HCT116 (cell line): Measurements from ENCODE around the gene IMPA2. TPM values are rescaled to one million over a fixed set of nuclear protein-coding genes. Genes with fewer than 3 reads are reported as not detected.
"Not testable (repeated sequence)": the region's sequence is repeated elsewhere in the genome, so short reads cannot be mapped to it uniquely, and the experiment has no call there.

ENCODE experiments used
- ATAC-seq: fragments of 200-7000 bp; cut with Tn5 transposase; 2 replicates; pipeline ENCODE4 v1.9.1; 2020; ENCODE audit warnings: mild to moderate bottlenecking, moderate library complexity
- BruUV-seq: library from RNA; stranded (reverse); fragments of 400-500 nt; replicated peaks from 2 replicates; lab custom pipeline; 2021; lab: Mats Ljungman, UMichigan
- CTCF ChIA-PET: fragments of 300-600 bp; sonication (Branson Sonifier 250); formaldehyde crosslinking; loops from one replicate; lab custom pipeline; 2021; ENCODE audit warnings: antibody characterized with exemption; lab: Charles Lee
- POLR2A ChIA-PET: fragments of 300-600, 350-600 bp; sonication (Branson Sonifier 250); formaldehyde crosslinking; loops from one replicate; lab custom pipeline; 2021; ENCODE audit warnings: antibody characterized with exemption; lab: Charles Lee
- RAD21 ChIA-PET, 2 experiments: fragments of 300-600 bp; sonication (Branson Sonifier 250); formaldehyde crosslinking; loops; one replicate each; lab custom pipeline; 2023; ENCODE audit warnings: low total read pairs in 2 of 2; ENCODE audit not compliant: uncharacterized antibody in 2 of 2, unreplicated experiment in 2 of 2, low non-redundant PET in 1 of 2; lab: Charles Lee
- DNase-seq: peaks from one replicate; pipeline ENCODE4 v3.0.0-alpha.2; 2010; ENCODE audit warnings: low read depth, low spot score
- H2AFZ ChIP-seq: fragments of 200-600 bp; shearing (Covaris generic), sonication (generic); 2 replicates; pipeline ENCODE4 v1.6.1; 2017; ENCODE audit warnings: low read depth, mixed run types, mixed read lengths, antibody characterized with exemption, low read length; ENCODE audit not compliant: poor library complexity, severe bottlenecking
- H3K27ac ChIP-seq: 2 replicates; pipeline ENCODE4 v1.5.1; 2012; ENCODE audit warnings: low read depth, low read length
- H3K27me3 ChIP-seq: fragments of 200-600 bp; sonication (generic); 2 replicates; pipeline ENCODE4 v1.6.1; 2016; ENCODE audit warnings: mixed run types, low read length, mixed read lengths; ENCODE audit not compliant: insufficient read depth
- H3K36me3 ChIP-seq, 2 experiments: fragments of 200-500 bp in 1 of 2; fragments of 200-600 bp in 1 of 2; sonication (Bioruptor generic) in 1 of 2; sonication (generic) in 1 of 2; 2 replicates each; pipeline versions ENCODE4 v1.5.1 to v1.6.1; 2014 to 2016; ENCODE audit warnings: low read length in 2 of 2, inconsistent platforms in 1 of 2, mixed read lengths in 1 of 2, mixed run types in 1 of 2; ENCODE audit not compliant: insufficient read depth in 2 of 2, control insufficient read depth in 1 of 2
- H3K4me1 ChIP-seq, 2 experiments: fragments of 200-600 bp in 1 of 2; sonication (generic) in 1 of 2; 2 replicates each; pipeline versions ENCODE4 v1.5.1 to v1.6.1; 2012 to 2017; ENCODE audit warnings: low read length in 2 of 2, inconsistent platforms in 1 of 2, mild to moderate bottlenecking in 1 of 2, mixed read lengths in 1 of 2, mixed run types in 1 of 2, moderate library complexity in 1 of 2; ENCODE audit not compliant: insufficient read depth in 2 of 2, control insufficient read depth in 1 of 2
- H3K4me2 ChIP-seq: fragments of 200-600 bp; sonication (generic); 2 replicates; pipeline ENCODE4 v1.6.1; 2017; ENCODE audit warnings: mixed run types, low read length, mixed read lengths
- H3K4me3 ChIP-seq, 2 experiments: fragments of 200-600 bp in 1 of 2; sonication (generic) in 1 of 2; replicated peaks in 1 of 2; 2 replicates each; pipeline ENCODE4 v1.5.1; 2011 to 2016; ENCODE audit warnings: low read length in 2 of 2, control low read depth in 1 of 2, low read depth in 1 of 2, mild to moderate bottlenecking in 1 of 2, mixed read lengths in 1 of 2, mixed run types in 1 of 2
- H3K79me2 ChIP-seq: fragments of 200-600 bp; sonication (generic); 2 replicates; pipeline ENCODE4 v1.6.1; 2017; ENCODE audit warnings: mild to moderate bottlenecking, mixed run types, low read length, moderate library complexity, mixed read lengths; ENCODE audit not compliant: insufficient read depth
- H3K9ac ChIP-seq: fragments of 200-600 bp; sonication (generic); 2 replicates; pipeline ENCODE4 v1.6.1; 2016; ENCODE audit warnings: low read length, mixed read lengths
- H3K9me2 ChIP-seq: fragments of 200-600 bp; sonication (generic), shearing (Covaris generic); 2 replicates; pipeline ENCODE4 v1.6.1; 2017; ENCODE audit warnings: mixed run types, mild to moderate bottlenecking, moderate library complexity; ENCODE audit not compliant: insufficient read depth
- H3K9me3 ChIP-seq, 2 experiments: fragments of 200-500 bp in 1 of 2; fragments of 200-600 bp in 1 of 2; sonication (Bioruptor generic) in 1 of 2; sonication (generic) in 1 of 2; 2 replicates each; pipeline ENCODE4 v1.6.1; 2014 to 2017; ENCODE audit warnings: low read length in 2 of 2, mixed read lengths in 2 of 2, inconsistent platforms in 1 of 2, low read depth in 1 of 2, mild to moderate bottlenecking in 1 of 2, mixed run types in 1 of 2, moderate library complexity in 1 of 2; ENCODE audit not compliant: control insufficient read depth in 1 of 2, insufficient read depth in 1 of 2
- H4K20me1 ChIP-seq: fragments of 200-600 bp; sonication (generic), shearing (Covaris generic); 2 replicates; pipeline ENCODE4 v1.6.1; 2017; ENCODE audit warnings: mixed run types, mild to moderate bottlenecking, moderate library complexity; ENCODE audit not compliant: insufficient read depth
- EZH2phosphoT487 ChIP-seq: fragments of 200-600 bp; IDR thresholded peaks from 2 replicates; pipeline ENCODE4 v1.6.1; 2018; ENCODE audit warnings: antibody characterized with exemption, borderline replicate concordance
- SIN3A ChIP-seq: IDR thresholded peaks from 2 replicates; pipeline ENCODE4 v1.6.1; 2012; ENCODE audit warnings: low read depth
- SP1 ChIP-seq: IDR thresholded peaks from 2 replicates; pipeline ENCODE4 v1.6.1; 2012; ENCODE audit warnings: low read depth
- ZNF274 ChIP-seq: fragments of 200-500 bp; sonication (Bioruptor generic); IDR thresholded peaks from 2 replicates; pipeline ENCODE4 v1.6.1; 2014; ENCODE audit warnings: mild to moderate bottlenecking, low read depth, low read length, inconsistent platforms
- intact Hi-C: fragments of 100-400 bp; cut with micrococcal nuclease; formaldehyde crosslinking; loops from 2 replicates; pipeline ENCODE4 v1.10.0; 2022
- total RNA-seq: library from RNA; stranded (reverse); gene quantifications from one replicate; pipeline ENCODE4 v1.2.1, GENCODE V29; 2021; ENCODE audit not compliant: unreplicated experiment

The IMPA2 gene
- total RNA-seq, 1 experiment from 2014 or later: 32.5 TPM

- H3K79me2 ChIP-seq, CTCF ChIA-PET, RAD21 ChIA-PET, BruUV-seq, DNase-seq, H3K4me2 ChIP-seq, H3K36me3 ChIP-seq, H4K20me1 ChIP-seq, H3K27me3 ChIP-seq, POLR2A ChIA-PET, H3K27ac ChIP-seq, H2AFZ ChIP-seq, H3K9ac ChIP-seq, ATAC-seq, H3K9me2 ChIP-seq, H3K4me3 ChIP-seq, intact Hi-C loops: not testable (repeated sequence)
- H3K9me3 ChIP-seq: peaks cover 9 to 10% of the 10 kb centered on the region in 2 experiments; a peak in 2 of 4 replicates
- H3K4me1 ChIP-seq: peaks cover 7 to 23% of the 10 kb centered on the region in 2 experiments
These were observed 21.7 kb upstream of the IMPA2 start for GRCh38 chr18:11959651-11960050.

- no peak for DNase-seq
- TF ChIP-seq ZNF274 (no peak), SIN3A (no peak), EZH2phosphoT487 (no peak), SP1 (no peak)
- TF ChIP-seq, all 23 proteins: peak for 0
- ChIA-PET POLR2A (interaction anchor here (1.2 kb wide), 1 partner anchor 20 kb away, joined by 3 read pairs; the partner anchor contains the start of gene IMPA2), RAD21 (no interaction called here), CTCF (no interaction called here)
- Histone ChIP-seq H3K4me2 (no peak overlapping the region), H3K79me2 (no peaks in the 10 kb centered on the region), H3K27ac (no peak overlapping the region), H3K9me2 (no peaks in the 10 kb centered on the region), H3K9me3 (peaks cover 9 to 10% of the 10 kb centered on the region in 2 experiments; a peak in 2 of 4 replicates), H4K20me1 (no peaks in the 10 kb centered on the region), H3K36me3 (no peaks in the 10 kb centered on the region), H3K9ac (no peak overlapping the region), H3K4me1 (peaks cover 3 to 11% of the 10 kb centered on the region in 2 experiments), H2AFZ (no peak overlapping the region), H3K27me3 (no peaks in the 10 kb centered on the region), H3K4me3 (no peak overlapping the region)
- BruUV-seq: no TSS peak
- no peak for ATAC-seq
- intact Hi-C loops: no loop called here
These were observed 20.4 kb upstream of the IMPA2 start for GRCh38 chr18:11960743-11961380.
